Transverse colon (tissue), 4 donors: Measurements from ENCODE around the gene HOXA1. TPM values are rescaled to one million over a fixed set of nuclear protein-coding genes. Genes with fewer than 3 reads are reported as not detected.
"Not testable (repeated sequence)": the region's sequence is repeated elsewhere in the genome, so short reads cannot be mapped to it uniquely, and the experiment has no call there.

ENCODE experiments used
- DNase-seq: peaks from one replicate; pipeline ENCODE4 v3.0.0-alpha.2; 2019
- H3K27ac ChIP-seq, 4 donors: fragments of 200-600 bp; sonication (generic); 2 replicates each; pipeline ENCODE4 v1.5.1; 2016 to 2018; ENCODE audit warnings: inconsistent platforms in 4 of 4
- H3K27me3 ChIP-seq: fragments of 200-600 bp; sonication (generic); 2 replicates; pipeline ENCODE4 v1.5.1; 2017; ENCODE audit warnings: inconsistent platforms
- H3K36me3 ChIP-seq, 4 donors: fragments of 200-600 bp; sonication (generic); 2 replicates each; pipeline ENCODE4 v1.5.1; 2017 to 2019; ENCODE audit warnings: inconsistent platforms in 4 of 4
- H3K4me1 ChIP-seq, 4 donors: fragments of 200-600 bp; sonication (generic); 2 replicates each; pipeline ENCODE4 v1.5.1; 2017 to 2020; ENCODE audit warnings: inconsistent platforms in 4 of 4
- H3K4me3 ChIP-seq, 4 donors: fragments of 200-600 bp; sonication (generic); 1 replicate in 1 of 4; 2 replicates in 3 of 4; pipeline versions ENCODE4 v1.5.1 to v1.6.1; 2017 to 2019; ENCODE audit warnings: inconsistent platforms in 4 of 4
- H3K9me3 ChIP-seq, 2 donors: fragments of 200-600 bp; sonication (generic); 2 replicates each; pipeline ENCODE4 v1.5.1; 2017 to 2019; ENCODE audit warnings: inconsistent platforms in 2 of 2
- EP300 ChIP-seq: sonication (generic); formaldehyde crosslinking; IDR thresholded peaks from one replicate; pipeline ENCODE4 v1.6.1; 2017; ENCODE audit warnings: antibody characterized with exemption, low read depth
- POLR2AphosphoS5 ChIP-seq, 3 donors: sonication (generic); formaldehyde crosslinking; IDR thresholded peaks; one replicate each; pipeline ENCODE4 v1.6.1; 2016; ENCODE audit warnings: antibody characterized with exemption in 3 of 3
- WGBS, 2 donors: methylation state at CpG; one replicate each; pipeline ENCODE4 v1.1.5; 2018; ENCODE audit warnings: low coverage in 1 of 2; 5-methylcytosine and 5-hydroxymethylcytosine counted together
- in situ Hi-C, 4 donors: fragments of 200-750 bp; cut with MboI; loops; one replicate each; pipeline versions ENCODE4 v1.15.0 to v1.15.1; 2017; ENCODE audit warnings: low sequenced_read_pairs in 3 of 4, low pct_ligation_motif_present in 1 of 4, low pct_unique_long_range_greater_than_20kb in 1 of 4
- intact Hi-C: fragments of 100-400 bp; cut with DNase I; formaldehyde crosslinking; loops from one replicate; pipeline ENCODE4 v1.15.1; 2023; ENCODE audit warnings: low total_unique reads
- small RNA-seq, 4 donors: library from RNA; depleted of rRNA; stranded (forward); fragments of <200 nt; gene quantifications; one replicate each; pipeline ENCODE3, GENCODE V24; 2016
- total RNA-seq, 4 donors: library from RNA; depleted of rRNA; stranded (reverse); fragments of >200 nt; gene quantifications; one replicate each; pipeline ENCODE4 v1.1.0, GENCODE V29; 2016

Gene HOXA1
- total RNA-seq, 4 donors from 2014 or later: 1.4 to 3.2 (median 1.8) TPM

DNA sequence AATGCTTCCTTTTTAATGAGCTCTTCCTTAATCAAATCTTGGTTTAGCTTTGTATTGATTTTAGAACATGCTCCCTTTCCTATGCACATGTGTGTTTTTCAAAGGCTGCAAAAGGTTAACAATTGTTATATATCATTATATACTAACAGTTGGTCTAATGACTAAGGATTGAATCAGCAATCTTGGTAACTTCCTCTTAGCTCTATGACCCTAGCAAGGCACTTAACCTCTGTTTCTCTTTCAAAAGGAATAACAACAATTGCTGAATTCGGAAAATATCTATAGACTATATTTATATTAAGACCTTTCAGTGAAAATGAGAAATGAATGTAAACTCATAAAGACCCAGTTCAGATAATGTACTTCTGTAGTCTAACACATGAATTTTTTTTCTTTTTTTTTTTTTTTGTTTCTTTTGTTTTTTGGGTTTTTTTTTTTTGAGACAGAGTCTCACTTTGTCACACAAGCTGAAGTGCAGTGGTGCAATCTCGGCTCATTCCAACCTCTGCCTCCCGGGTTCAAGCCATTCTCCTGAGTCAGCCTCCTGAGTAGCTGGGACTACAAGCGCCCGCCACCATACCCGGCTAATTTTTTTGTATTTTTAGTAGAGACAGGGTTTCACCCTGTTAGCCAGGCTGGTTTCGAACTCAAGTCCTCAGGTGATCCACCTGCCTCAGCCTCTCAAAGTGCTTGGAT lies 48.8 kb downstream of the HOXA1 start:
- 78 to 86% methylated on average over 6 to 7 of the region's 7 CpGs for WGBS, 2 donors
- Histone ChIP-seq H3K4me1 (no peaks in the 10 kb centered on the region), H3K36me3 (no peaks in the 10 kb centered on the region), H3K27me3 (no peaks in the 10 kb centered on the region), H3K4me3 (no peak overlapping the region), H3K9me3 (no peaks in the 10 kb centered on the region), H3K27ac (no peak overlapping the region)
- intact Hi-C loops (no loop called here), in situ Hi-C loops (no loop called here)
- no peak for DNase-seq
- TF ChIP-seq POLR2AphosphoS5 (IDR thresholded peaks at IDR 0.05) (no peak), EP300 (no peak)

DNA sequence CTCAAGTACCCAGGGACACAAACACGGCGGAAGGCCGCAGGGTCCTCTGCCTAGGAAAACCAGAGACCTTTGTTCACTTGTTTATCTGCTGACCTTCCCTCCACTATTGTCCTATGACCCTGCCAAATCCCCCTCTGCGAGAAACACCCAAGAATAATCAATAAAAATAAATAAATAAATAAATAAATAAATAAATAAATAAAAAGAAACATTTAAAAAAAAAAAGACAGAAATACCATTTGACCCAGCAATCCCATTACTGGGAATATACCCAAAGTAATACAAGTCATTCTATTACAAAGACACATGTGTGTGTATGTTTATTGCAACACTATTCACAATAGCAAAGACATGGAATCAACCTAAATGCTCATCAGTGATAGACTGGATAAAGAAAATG lies 49.8 kb downstream of the HOXA1 start:
- DNase-seq, H3K36me3 ChIP-seq, H3K4me3 ChIP-seq, H3K4me1 ChIP-seq, H3K9me3 ChIP-seq, H3K27ac ChIP-seq, H3K27me3 ChIP-seq, in situ Hi-C loops, intact Hi-C loops: not testable (repeated sequence)
- WGBS, 2 donors: 100% methylated on average over 3 of the region's 4 CpGs; no CpG with 5 or more reads in 1 of the 2 donors

DNA sequence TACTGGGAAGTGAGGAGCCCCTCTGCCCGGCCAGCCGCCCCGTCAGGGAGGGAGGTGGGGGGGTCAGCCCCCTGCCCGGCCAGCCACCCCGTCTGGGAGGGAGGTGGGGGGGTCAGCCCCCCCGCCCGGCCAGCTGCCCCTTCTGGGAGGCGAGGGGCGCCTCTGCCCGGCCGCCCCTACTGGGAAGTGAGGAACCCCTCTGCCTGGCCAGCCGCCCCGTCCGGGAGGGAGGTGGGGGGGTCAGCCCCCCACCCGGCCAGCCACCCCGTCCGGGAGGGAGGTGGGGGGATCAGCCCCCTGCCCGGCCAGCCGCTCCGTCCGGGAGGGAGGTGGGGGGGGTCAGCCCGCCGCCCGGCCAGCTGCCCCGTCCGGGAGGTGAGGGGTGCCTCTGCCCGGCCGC lies 50.7 kb downstream of the HOXA1 start:
- intact Hi-C loops, H3K27me3 ChIP-seq, H3K36me3 ChIP-seq, in situ Hi-C loops, H3K4me1 ChIP-seq, DNase-seq, H3K4me3 ChIP-seq, H3K27ac ChIP-seq, H3K9me3 ChIP-seq: not testable (repeated sequence)
- no CpG with 5 or more reads among the region's 28 CpGs for WGBS, 2 donors

Small RNA genes within 50 kb of the gene (small RNA-seq; reads per million reads assigned to genes)
- 0 reads per million in 4 donors for gene RF01977

Other genes starting within 250 kb of the HOXA1 start
- 10 to 100 TPM in 3 of 4 donors, 1 to 10 TPM in 1; 2.6 to 35.2 (median 23.8) TPM for gene SKAP2, start 231.4 kb downstream of the HOXA1 start, total RNA-seq
- gene HOXA2, start 6.7 kb upstream of the HOXA1 start, total RNA-seq: 10 to 100 TPM in 1 of 4 donors, 1 to 10 TPM in 3; 2.7 to 16.1 (median 5.2) TPM
- gene HOXA4, start 34.8 kb upstream of the HOXA1 start, total RNA-seq: 10 to 100 TPM in 2 of 4 donors, 1 to 10 TPM in 2; 3.5 to 42.4 (median 10.6) TPM
- 10 to 100 TPM; 18.3 to 89.8 (median 31.6) TPM for gene HOXA5, start 47.7 kb upstream of the HOXA1 start, total RNA-seq
- gene HOXA6, start 51.8 kb upstream of the HOXA1 start, total RNA-seq: 10 to 100 TPM; 12.9 to 27.8 (median 17.3) TPM
- 10 to 100 TPM; 14.1 to 27.3 (median 15.7) TPM for gene HOXA3, start 56.6 kb upstream of the HOXA1 start, total RNA-seq
- 10 to 100 TPM in 3 of 4 donors, 1 to 10 TPM in 1; 7.0 to 22.9 (median 12.8) TPM for gene HOXA7, start 60.7 kb upstream of the HOXA1 start, total RNA-seq
- 100 to 1,000 TPM in 1 of 4 donors, 10 to 100 TPM in 3; 19.5 to 130 (median 50.6) TPM for gene HOXA9, start 69.5 kb upstream of the HOXA1 start, total RNA-seq
- gene HOXA10, start 78.3 kb upstream of the HOXA1 start, total RNA-seq: 10 to 100 TPM; 19.8 to 68.9 (median 36.4) TPM
- gene HOXA11, start 89.2 kb upstream of the HOXA1 start, total RNA-seq: 10 to 100 TPM in 1 of 4 donors, 1 to 10 TPM in 3; 4.5 to 21.3 (median 7.7) TPM
- 10 to 100 TPM; 22.5 to 69.9 (median 38.7) TPM for gene HOXA13, start 104.1 kb upstream of the HOXA1 start, total RNA-seq
- 10 to 100 TPM in 1 of 4 donors, 1 to 10 TPM in 2, not detected in 1; 1.4 to 17.2 (median 3.4) TPM for gene EVX1, start 146.8 kb upstream of the HOXA1 start, total RNA-seq